Measurements from ENCODE around the gene ISG20L2.

The ISG20L2 gene

GRCh38 chr1:156689035-156689952, 39.3 kb downstream of the ISG20L2 start:
- peak in 9 of 14 donors; percentile 15 to 61 (median 45) for DNase-seq

GRCh38 chr1:156684227-156684782, 44.3 kb downstream of the ISG20L2 start:
- DNase-seq = no peak

GRCh38 chr1:156682166-156682890, 46.2 kb downstream of the ISG20L2 start:
- no peak for DNase-seq

- DNase-seq = no peak
Measured at GRCh38 chr1:156681196-156681960, 47.2 kb downstream of the ISG20L2 start.

- DNase-seq = no peak
Measured at GRCh38 chr1:156680056-156680455, 48.5 kb downstream of the ISG20L2 start.

GRCh38 chr1:156677616-156678596, 50.7 kb downstream of the ISG20L2 start:
- DNase-seq = peak in 12 of 14 donors; percentile 18 to 69 (median 48)

GRCh38 chr1:156676820-156677615, 51.5 kb downstream of the ISG20L2 start, which contains the start of gene NES:
TSS of gene NES (minus strand) at chr1:156677407. CDS start at chr1:156677264, 143 bp downstream.
- peak in 8 of 14 donors; percentile 17 to 61 (median 40) for DNase-seq

- peak in 2 of 14 donors; percentile 33 to 38 for DNase-seq
Measured at GRCh38 chr1:156676114-156676819, 52.3 kb downstream of the ISG20L2 start.

GRCh38 chr1:156675210-156676113, 53.1 kb downstream of the ISG20L2 start:
- DNase-seq = no peak

GRCh38 chr1:156673387-156674121, 55.0 kb downstream of the ISG20L2 start:
- DNase-seq = peak in 6 of 14 donors; percentile 13 to 48 (median 44)
